Thoracic aorta (tissue), 2 donors: ENCODE measurements around the gene TMOD4. TPM values are rescaled to one million over a fixed set of nuclear protein-coding genes. Genes with fewer than 3 reads are reported as not detected.

Experiments used
- ATAC-seq: fragments of 150-250 bp; one replicate; pipeline ENCODE4 v1.8.0; 2017; ENCODE audit warnings: low read depth; ENCODE audit not compliant: insufficient number of reproducible peaks, low FRiP score
- DNase-seq: peaks from one replicate; pipeline ENCODE4 v3.0.0-alpha.2; 2020; ENCODE audit warnings: low spot score
- H3K27ac ChIP-seq, 2 donors: fragments of 200-600 bp; sonication (generic); 1 replicate in 1 of 2; 2 replicates in 1 of 2; pipeline ENCODE4 v1.5.1; 2016; ENCODE audit warnings: mild to moderate bottlenecking in 2 of 2, moderate library complexity in 2 of 2
- H3K27me3 ChIP-seq: fragments of 200-600 bp; sonication (generic); replicated peaks from 2 replicates; pipeline ENCODE4 v1.6.0; 2016; ENCODE audit warnings: mild to moderate bottlenecking; ENCODE audit not compliant: insufficient read depth
- H3K36me3 ChIP-seq: fragments of 200-600 bp; sonication (generic); one replicate; pipeline ENCODE4 v1.5.1; 2016
- H3K4me1 ChIP-seq, 2 donors: fragments of 200-600 bp; sonication (generic); 1 replicate in 1 of 2; 2 replicates in 1 of 2; pipeline versions ENCODE4 v1.5.1 to v1.6.0; 2016; ENCODE audit warnings: low read depth in 2 of 2, mild to moderate bottlenecking in 1 of 2; ENCODE audit not compliant: control insufficient read depth in 1 of 2
- H3K4me3 ChIP-seq: fragments of 200-600 bp; sonication (generic); 2 replicates; pipeline ENCODE4 v1.5.1; 2016; ENCODE audit warnings: mild to moderate bottlenecking
- H3K9me3 ChIP-seq: fragments of 200-600 bp; sonication (generic); 2 replicates; pipeline ENCODE4 v1.5.1; 2016
- total RNA-seq, 2 donors: library from RNA; depleted of rRNA; stranded (reverse); fragments of >200 nt; gene quantifications; one replicate each; pipeline versions ENCODE4 v1.1.0 to v1.2.3, GENCODE V29; 2016
- TF ChIP-seq, protein P1 (sequence below): fragments of 200-600 bp; sonication (generic); IDR thresholded peaks from one replicate; pipeline ENCODE4 v1.5.1; 2019; ENCODE audit warnings: antibody characterized with exemption

Gene TMOD4
- total RNA-seq, 2 donors from 2014 or later, result not detected

DNA sequence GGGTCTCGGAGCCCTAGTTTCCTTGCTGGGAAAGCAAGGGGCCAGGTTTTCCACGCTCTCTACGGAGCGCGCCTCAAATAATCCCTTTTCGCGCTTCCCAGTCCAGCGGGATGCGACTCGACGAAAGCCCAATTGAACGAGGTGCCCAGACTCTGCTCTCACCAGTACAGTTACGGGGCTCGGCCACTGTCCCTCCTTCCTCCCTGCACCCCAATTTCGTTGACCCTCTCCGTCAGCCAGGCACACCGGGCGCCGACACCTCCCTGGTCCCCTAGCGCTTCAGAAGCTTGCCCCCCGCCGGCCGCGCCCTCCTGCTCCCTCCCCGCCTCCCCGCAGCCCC, 29.7 kb downstream of the TMOD4 start:
- no peak for ATAC-seq
- DNase-seq, result no peak
- Histone ChIP-seq H3K9me3 (no peaks in the 10 kb centered on the region), H3K27ac (peak overlapping the region in 1 of 2 donors; percentile 26), H3K36me3 (no peaks in the 10 kb centered on the region), H3K4me3 (peak overlapping the region; percentile 86), H3K4me1 (peaks cover 11 to 40% of the 10 kb centered on the region in 2 donors), H3K27me3 (no peaks in the 10 kb centered on the region)
- TF ChIP-seq, protein P1, sequence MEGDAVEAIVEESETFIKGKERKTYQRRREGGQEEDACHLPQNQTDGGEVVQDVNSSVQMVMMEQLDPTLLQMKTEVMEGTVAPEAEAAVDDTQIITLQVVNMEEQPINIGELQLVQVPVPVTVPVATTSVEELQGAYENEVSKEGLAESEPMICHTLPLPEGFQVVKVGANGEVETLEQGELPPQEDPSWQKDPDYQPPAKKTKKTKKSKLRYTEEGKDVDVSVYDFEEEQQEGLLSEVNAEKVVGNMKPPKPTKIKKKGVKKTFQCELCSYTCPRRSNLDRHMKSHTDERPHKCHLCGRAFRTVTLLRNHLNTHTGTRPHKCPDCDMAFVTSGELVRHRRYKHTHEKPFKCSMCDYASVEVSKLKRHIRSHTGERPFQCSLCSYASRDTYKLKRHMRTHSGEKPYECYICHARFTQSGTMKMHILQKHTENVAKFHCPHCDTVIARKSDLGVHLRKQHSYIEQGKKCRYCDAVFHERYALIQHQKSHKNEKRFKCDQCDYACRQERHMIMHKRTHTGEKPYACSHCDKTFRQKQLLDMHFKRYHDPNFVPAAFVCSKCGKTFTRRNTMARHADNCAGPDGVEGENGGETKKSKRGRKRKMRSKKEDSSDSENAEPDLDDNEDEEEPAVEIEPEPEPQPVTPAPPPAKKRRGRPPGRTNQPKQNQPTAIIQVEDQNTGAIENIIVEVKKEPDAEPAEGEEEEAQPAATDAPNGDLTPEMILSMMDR, result no peak

DNA sequence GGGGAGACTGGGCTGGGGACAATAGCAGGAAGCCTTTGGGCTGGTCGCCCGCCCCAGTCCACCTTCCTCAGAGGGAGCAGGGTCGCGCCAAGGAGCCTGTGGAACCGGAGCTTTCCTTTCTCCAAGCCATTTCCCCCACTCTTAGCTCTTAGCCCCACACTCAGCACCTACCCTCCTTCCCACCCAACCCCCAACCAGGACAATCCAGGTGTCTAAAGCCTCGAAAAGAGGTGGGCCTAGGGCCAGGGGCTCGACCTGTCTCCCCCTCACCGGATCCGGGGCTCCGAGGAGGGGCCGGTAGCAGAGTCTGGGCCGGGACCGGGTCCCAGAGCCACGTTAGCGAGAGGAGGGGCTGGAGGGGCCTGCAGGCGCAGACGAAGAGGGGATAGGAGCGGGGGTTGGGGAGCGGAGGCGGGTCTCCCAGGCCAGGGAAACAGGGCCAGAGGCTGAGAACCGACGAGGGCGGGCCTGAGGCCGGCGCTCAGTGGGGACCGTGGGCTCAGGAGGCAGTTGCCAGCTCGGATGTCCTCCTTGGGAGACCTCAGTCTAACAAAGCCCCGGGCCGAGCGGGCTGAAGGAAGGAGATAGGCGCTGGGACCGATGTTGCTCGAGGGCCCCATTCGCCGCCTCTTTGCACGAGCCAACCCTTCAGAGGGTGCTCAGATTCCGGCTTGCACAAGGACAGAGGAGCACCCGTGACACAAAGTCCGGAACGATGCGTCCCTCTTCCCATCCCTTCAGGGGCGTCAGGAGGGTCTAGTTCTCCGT, 30.3 kb downstream of the TMOD4 start:
- H3K4me1 ChIP-seq, result peaks cover 11 to 40% of the 10 kb centered on the region in 2 donors
- TF ChIP-seq, protein P1, result no peak
- H3K27me3 ChIP-seq, result no peaks in the 10 kb centered on the region
- H3K9me3 ChIP-seq, result no peaks in the 10 kb centered on the region
- H3K4me3 ChIP-seq, result peak overlapping the region; percentile 86
- no peak for ATAC-seq
- peak overlapping the region; percentile 23 to 52 for H3K27ac ChIP-seq
- no peak for DNase-seq
- H3K36me3 ChIP-seq, result no peaks in the 10 kb centered on the region

DNA sequence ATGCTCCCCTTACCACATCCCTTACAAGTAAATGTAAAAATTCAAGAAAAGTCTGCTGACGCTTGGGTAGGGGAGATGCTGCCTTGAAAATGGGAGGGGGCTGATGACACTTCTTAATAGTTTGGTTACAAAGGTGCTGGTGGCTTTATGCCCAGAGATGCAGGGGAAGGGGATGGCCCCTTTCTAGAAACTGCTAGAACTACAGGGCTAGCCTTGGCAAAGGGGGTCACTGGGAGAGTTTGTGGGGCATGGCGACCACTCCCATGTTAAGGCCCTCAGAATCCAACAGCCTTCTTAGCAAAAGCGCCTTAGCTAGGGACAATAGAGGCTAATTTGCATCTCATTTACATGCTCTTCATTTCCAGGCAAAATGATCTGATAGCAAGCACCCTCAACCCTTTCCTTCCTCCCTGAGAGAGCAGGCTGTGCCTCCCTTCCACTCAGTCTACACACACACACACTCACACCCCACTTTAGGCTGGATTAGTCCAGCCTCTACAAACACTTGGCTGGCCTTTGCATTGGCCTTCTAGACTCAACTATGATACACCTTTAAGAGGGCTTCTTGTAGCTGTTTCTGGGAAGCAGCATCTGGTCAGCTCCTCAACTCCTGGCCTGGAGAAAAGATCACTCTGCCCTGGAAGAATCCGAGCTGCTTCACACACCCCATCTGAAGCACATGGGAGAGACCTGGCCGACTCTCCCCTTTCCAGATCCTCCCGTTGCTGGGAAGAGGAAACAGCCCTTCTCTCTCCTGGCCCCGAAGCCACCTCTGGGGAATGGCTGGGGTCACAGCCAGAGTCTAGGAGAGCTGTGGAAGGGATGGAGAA, 31.1 kb downstream of the TMOD4 start:
- DNase-seq, result no peak
- TF ChIP-seq, protein P1, result no peak
- ATAC-seq, result no peak
- peak overlapping the region in 1 of 2 donors; percentile 23 for H3K27ac ChIP-seq
- peak overlapping the region; percentile 86 for H3K4me3 ChIP-seq
- peaks cover 11 to 40% of the 10 kb centered on the region in 2 donors for H3K4me1 ChIP-seq
- H3K9me3 ChIP-seq, result no peaks in the 10 kb centered on the region
- no peaks in the 10 kb centered on the region for H3K36me3 ChIP-seq
- H3K27me3 ChIP-seq, result no peaks in the 10 kb centered on the region

DNA sequence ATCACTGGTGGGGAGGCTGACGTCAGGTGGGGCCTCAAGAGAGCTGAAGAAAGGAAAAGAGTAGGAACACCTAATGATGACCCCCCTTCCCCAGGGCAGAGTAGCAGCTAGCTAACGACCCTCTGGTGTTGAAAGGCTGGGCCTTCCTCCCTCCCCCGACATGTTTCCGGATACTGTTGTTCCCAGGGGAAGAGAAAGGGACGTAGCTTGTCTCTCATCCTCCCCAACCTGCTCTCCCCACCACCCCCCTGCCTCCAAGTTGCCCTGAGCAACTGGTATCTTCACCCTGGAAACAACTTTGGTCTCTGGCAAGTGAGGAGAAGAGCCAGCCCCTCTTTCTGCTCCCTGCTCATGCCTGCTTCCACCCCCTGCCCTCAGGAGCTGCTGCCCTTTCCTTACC, 31.8 kb downstream of the TMOD4 start:
- DNase-seq, result no peak
- no peaks in the 10 kb centered on the region for H3K9me3 ChIP-seq
- no peaks in the 10 kb centered on the region for H3K27me3 ChIP-seq
- H3K36me3 ChIP-seq, result no peaks in the 10 kb centered on the region
- no peak for ATAC-seq
- TF ChIP-seq, protein P1, result no peak
- no peak overlapping the region for H3K27ac ChIP-seq
- no peak overlapping the region for H3K4me3 ChIP-seq
- peaks cover 11 to 40% of the 10 kb centered on the region in 2 donors for H3K4me1 ChIP-seq

DNA sequence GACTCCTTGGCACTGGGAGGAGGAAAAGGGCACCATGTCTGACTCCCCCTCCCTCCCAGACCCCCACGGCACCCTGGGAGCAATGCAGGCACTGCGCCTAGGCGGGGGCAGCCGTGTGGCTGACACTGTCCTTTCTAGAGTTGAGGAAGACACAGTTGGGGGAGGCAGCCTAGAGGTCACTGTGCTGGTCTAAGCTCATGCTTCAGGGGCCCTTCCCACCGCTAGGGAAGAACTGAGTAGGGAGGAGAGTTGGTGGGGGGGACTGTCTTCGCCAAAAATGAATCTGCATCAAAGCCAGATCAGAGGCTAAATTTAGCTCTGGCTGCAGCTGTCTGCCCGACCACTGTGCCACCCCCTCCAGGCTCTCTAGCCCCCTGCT, 32.7 kb downstream of the TMOD4 start:
- H3K4me1 ChIP-seq, result peaks cover 11 to 40% of the 10 kb centered on the region in 2 donors
- DNase-seq, result no peak
- no peak overlapping the region for H3K27ac ChIP-seq
- no peaks in the 10 kb centered on the region for H3K9me3 ChIP-seq
- H3K36me3 ChIP-seq, result no peaks in the 10 kb centered on the region
- no peaks in the 10 kb centered on the region for H3K27me3 ChIP-seq
- ATAC-seq, result no peak
- TF ChIP-seq, protein P1, result no peak
- H3K4me3 ChIP-seq, result no peak overlapping the region
